ENCODE data around the gene MAN1A1.

GRCh38 chr6:119231394-119231793 lies 118.2 kb downstream of the MAN1A1 start:
- TF ChIP-seq CTCF (IDR thresholded peaks at IDR 0.05) (no peak), POLR2A (IDR thresholded peaks at IDR 0.05) (no peak)

Data from thyroid gland (tissue), 4 donors.